Measurements from ENCODE around the gene ITPR2. TPM values are rescaled to one million over a fixed set of nuclear protein-coding genes. Genes with fewer than 3 reads are reported as not detected.

The ITPR2 gene
- polyA plus RNA-seq, 1 experiment: 3.5 TPM

DNA sequence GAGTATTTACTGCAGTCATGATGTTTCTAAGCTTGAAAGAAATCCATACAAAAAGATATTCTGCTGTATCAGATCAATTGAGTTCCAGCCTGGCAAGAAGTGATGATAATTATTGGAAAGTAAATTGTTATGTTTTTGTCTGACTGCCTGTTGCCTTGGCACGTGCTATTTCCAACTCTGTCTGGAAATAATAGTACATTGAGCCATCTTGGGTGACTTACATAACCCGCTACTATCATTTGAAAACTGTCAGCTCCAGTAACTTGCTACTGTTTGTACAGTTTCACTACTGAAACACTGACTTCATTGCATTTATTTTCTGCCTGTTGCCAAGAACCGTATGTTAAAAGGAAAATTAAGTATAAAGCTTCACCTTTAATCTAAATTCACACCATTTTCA, 318.6 kb downstream of the ITPR2 start:
- no peaks in the 10 kb centered on the region for H3K27me3 ChIP-seq (ENCODE audit: control insufficient read depth, insufficient read depth, low read length)
- TF ChIP-seq, protein P1, sequence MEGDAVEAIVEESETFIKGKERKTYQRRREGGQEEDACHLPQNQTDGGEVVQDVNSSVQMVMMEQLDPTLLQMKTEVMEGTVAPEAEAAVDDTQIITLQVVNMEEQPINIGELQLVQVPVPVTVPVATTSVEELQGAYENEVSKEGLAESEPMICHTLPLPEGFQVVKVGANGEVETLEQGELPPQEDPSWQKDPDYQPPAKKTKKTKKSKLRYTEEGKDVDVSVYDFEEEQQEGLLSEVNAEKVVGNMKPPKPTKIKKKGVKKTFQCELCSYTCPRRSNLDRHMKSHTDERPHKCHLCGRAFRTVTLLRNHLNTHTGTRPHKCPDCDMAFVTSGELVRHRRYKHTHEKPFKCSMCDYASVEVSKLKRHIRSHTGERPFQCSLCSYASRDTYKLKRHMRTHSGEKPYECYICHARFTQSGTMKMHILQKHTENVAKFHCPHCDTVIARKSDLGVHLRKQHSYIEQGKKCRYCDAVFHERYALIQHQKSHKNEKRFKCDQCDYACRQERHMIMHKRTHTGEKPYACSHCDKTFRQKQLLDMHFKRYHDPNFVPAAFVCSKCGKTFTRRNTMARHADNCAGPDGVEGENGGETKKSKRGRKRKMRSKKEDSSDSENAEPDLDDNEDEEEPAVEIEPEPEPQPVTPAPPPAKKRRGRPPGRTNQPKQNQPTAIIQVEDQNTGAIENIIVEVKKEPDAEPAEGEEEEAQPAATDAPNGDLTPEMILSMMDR (IDR thresholded peaks at IDR 0.05; ENCODE audit: insufficient read depth, low read depth, low read length): no peak
- no peak for DNase-seq (ENCODE audit: low read depth)
- no peak overlapping the region for H3K4me3 ChIP-seq (ENCODE audit: low read depth, low read length)
- H3K36me3 ChIP-seq (ENCODE audit: control insufficient read depth, insufficient read depth, low read length): no peaks in the 10 kb centered on the region
- ChIA-PET POLR2A (no interaction called here), CTCF (interaction anchor here (1.0 to 2.1 kb wide), 2 partner anchors 11 to 137 kb away, joined by 3 to 6 read pairs; no protein-coding TSS in a partner anchor)

DNA sequence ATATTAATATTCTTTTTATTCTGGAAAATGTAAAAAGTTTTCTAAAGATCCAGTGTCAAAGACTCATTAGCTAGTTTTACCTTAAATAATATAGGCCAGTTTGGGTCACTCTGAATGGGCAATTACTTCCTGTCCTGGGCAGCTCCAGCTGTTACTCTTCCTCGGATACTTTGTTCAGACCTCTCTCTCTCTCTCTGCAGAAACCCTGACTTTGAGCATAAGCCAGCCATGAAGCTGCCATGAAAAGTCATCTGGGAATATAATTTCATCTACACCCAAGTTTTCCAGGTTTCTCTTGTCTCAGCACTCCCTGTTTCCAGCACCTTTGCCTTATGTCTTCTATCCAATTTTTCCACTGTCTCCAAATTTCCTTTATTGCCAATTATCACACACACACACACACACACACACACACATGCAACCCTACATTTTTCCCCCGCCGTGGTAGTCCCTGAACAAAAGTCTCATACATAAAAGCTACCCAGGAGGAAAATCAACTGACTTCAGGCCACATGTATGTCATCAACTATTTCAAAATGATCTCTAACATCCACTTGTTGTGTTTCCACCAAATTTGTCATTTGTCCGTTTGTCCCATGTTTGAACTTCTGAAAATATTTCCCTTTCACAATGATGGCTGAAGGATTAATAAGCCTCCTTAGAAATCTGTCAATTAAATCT, 319.5 kb downstream of the ITPR2 start:
- TF ChIP-seq, protein P1 (IDR thresholded peaks at IDR 0.05; ENCODE audit: insufficient read depth, low read depth, low read length): no peak
- no peak for DNase-seq (ENCODE audit: low read depth)
- ChIA-PET CTCF (interaction anchor here (1.5 to 2.1 kb wide), 2 partner anchors 10 to 138 kb away, joined by 6 read pairs; no protein-coding TSS in a partner anchor), POLR2A (no interaction called here)
- Histone ChIP-seq H3K27me3 (ENCODE audit: control insufficient read depth, insufficient read depth, low read length) (no peaks in the 10 kb centered on the region), H3K36me3 (ENCODE audit: control insufficient read depth, insufficient read depth, low read length) (no peaks in the 10 kb centered on the region), H3K4me3 (ENCODE audit: low read depth, low read length) (no peak overlapping the region)

DNA sequence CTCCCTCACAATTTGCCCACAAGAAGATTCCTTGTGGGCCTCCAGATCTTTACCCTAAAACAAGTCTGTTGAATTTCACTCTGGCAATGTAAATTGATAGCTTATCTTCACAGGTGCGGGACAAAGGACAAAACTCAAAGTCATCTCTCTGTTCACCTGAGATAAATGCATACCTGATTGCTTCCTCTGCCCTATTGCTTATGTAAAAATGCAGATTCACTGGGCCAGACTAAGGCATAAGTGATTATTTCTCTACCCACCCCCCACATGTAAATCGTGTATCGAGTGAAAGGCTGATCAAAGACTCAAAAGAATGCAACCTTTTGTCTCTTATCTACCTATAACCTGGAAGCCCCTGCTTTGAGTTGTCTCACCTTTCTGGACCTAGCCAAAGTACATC, 320.8 kb downstream of the ITPR2 start:
- H3K4me3 ChIP-seq (ENCODE audit: low read depth, low read length): no peak overlapping the region
- no peak for DNase-seq (ENCODE audit: low read depth)
- TF ChIP-seq, protein P1 (IDR thresholded peaks at IDR 0.05; ENCODE audit: insufficient read depth, low read depth, low read length): no peak
- CTCF ChIA-PET: interaction anchor here (1.5 kb wide), 1 partner anchor 11 kb away, joined by 6 read pairs; no protein-coding TSS in a partner anchor
- H3K36me3 ChIP-seq (ENCODE audit: control insufficient read depth, insufficient read depth, low read length): no peaks in the 10 kb centered on the region
- POLR2A ChIA-PET: no interaction called here
- H3K27me3 ChIP-seq (ENCODE audit: control insufficient read depth, insufficient read depth, low read length): no peaks in the 10 kb centered on the region

DNA sequence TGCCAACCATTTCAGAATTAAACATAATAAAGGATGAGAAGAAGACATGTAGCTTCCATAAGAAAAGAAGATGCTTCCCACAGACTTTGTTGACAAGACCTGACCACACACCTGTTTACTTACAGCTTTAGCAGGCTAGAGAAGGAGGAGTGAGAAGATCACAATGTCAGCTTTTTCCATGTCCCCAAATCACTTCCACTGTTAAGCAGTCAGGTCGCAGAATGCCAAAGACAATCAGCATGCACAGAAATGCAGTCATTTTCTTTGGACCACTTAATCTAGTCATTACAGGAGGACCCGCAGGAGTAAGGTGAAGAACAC, 322.7 kb downstream of the ITPR2 start:
- Histone ChIP-seq H3K4me3 (ENCODE audit: low read depth, low read length) (no peak overlapping the region), H3K36me3 (ENCODE audit: control insufficient read depth, insufficient read depth, low read length) (no peaks in the 10 kb centered on the region), H3K27me3 (ENCODE audit: control insufficient read depth, insufficient read depth, low read length) (no peaks in the 10 kb centered on the region)
- TF ChIP-seq, protein P1 (IDR thresholded peaks at IDR 0.05; ENCODE audit: insufficient read depth, low read depth, low read length): no peak
- no peak for DNase-seq (ENCODE audit: low read depth)
- POLR2A ChIA-PET: no interaction called here
- CTCF ChIA-PET: no interaction called here

DNA sequence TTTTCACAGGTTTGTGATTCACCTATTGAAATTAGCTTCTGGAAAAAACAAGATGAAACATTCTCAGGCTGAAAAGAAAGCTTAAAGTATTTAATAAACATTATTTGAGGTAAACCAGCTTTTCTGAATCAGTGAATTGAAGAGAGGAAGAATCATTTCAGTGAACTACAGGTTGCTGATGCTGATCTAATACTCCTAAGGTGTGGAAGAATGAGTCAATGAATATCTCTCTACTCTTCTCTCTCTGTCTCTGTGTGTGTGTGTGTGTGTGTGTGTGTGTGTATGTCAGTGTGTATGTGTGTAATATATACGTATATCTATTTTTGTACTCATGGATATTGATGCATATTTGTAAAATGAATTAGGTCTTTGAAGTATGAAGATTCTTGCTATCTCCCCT, 325.4 kb downstream of the ITPR2 start:
- no peak overlapping the region for H3K4me3 ChIP-seq (ENCODE audit: low read depth, low read length)
- TF ChIP-seq, protein P1 (IDR thresholded peaks at IDR 0.05; ENCODE audit: insufficient read depth, low read depth, low read length): no peak
- POLR2A ChIA-PET: no interaction called here
- DNase-seq (ENCODE audit: low read depth): no peak
- CTCF ChIA-PET: interaction anchor here (0.6 kb wide), 1 partner anchor 77 kb away, joined by 3 read pairs; no protein-coding TSS in a partner anchor
- no peaks in the 10 kb centered on the region for H3K27me3 ChIP-seq (ENCODE audit: control insufficient read depth, insufficient read depth, low read length)
- peaks cover 1% of the 10 kb centered on the region; the same call in 1 of the 2 replicates for H3K36me3 ChIP-seq (ENCODE audit: control insufficient read depth, insufficient read depth, low read length)

Measured in BJ (cell line).